GM23338 (cell line): ENCODE data around the gene WDR27. TPM values are rescaled to one million over a fixed set of nuclear protein-coding genes. Genes with fewer than 3 reads are reported as not detected.

Source experiments
- JUNB ChIP-seq: IDR thresholded peaks from one replicate; pipeline ENCODE4 v1.6.1; 2016; ENCODE audit warnings: antibody characterized with exemption; ENCODE audit not compliant: unreplicated experiment
- ZNF331 ChIP-seq: fragments of 250-450 bp; sonication (Bioruptor Pico); IDR thresholded peaks from 2 replicates; pipeline ENCODE4 v1.5.0; 2020; ENCODE audit warnings: low read depth, mild to moderate bottlenecking, moderate library complexity
- polyA plus RNA-seq: library from polyadenylated mRNA; unstranded; fragments of >200 nt; fragmentation: Nextera tagmentation; extraction: Ambion mirVana; gene quantifications from 2 replicates; pipeline ENCODE4 v1.2.1, GENCODE V29; 2016
- total RNA-seq: library from RNA; depleted of rRNA; stranded (reverse); fragments of >200 nt; shearing (Covaris generic); gene quantifications from 2 replicates; pipeline ENCODE4 v1.2.3, GENCODE V29; 2014
- TF ChIP-seq, protein P1 (sequence below): fragments of 250-450 bp; sonication (Bioruptor Pico); IDR thresholded peaks from 2 replicates; pipeline ENCODE4 v1.5.0; 2020; ENCODE audit warnings: mild to moderate bottlenecking, moderate library complexity
- TF ChIP-seq, protein P2 (sequence below): IDR thresholded peaks from 2 replicates; pipeline ENCODE4 v1.6.1; 2016; ENCODE audit warnings: antibody characterized with exemption
- TF ChIP-seq, protein P3 (sequence below), 2 experiments: fragments of 200-600 bp in 1 of 2; sonication (generic) in 1 of 2; conservative IDR thresholded peaks; 2 replicates each; pipeline versions ENCODE4 v1.5.1 to v1.6.1; 2016 to 2017; ENCODE audit warnings: antibody characterized with exemption in 2 of 2, low read depth in 2 of 2, mild to moderate bottlenecking in 2 of 2, moderate library complexity in 1 of 2

The WDR27 gene
- total and polyA plus RNA-seq, 2 experiments from 2014 or later: 55.3 to 80.4 TPM

DNA sequence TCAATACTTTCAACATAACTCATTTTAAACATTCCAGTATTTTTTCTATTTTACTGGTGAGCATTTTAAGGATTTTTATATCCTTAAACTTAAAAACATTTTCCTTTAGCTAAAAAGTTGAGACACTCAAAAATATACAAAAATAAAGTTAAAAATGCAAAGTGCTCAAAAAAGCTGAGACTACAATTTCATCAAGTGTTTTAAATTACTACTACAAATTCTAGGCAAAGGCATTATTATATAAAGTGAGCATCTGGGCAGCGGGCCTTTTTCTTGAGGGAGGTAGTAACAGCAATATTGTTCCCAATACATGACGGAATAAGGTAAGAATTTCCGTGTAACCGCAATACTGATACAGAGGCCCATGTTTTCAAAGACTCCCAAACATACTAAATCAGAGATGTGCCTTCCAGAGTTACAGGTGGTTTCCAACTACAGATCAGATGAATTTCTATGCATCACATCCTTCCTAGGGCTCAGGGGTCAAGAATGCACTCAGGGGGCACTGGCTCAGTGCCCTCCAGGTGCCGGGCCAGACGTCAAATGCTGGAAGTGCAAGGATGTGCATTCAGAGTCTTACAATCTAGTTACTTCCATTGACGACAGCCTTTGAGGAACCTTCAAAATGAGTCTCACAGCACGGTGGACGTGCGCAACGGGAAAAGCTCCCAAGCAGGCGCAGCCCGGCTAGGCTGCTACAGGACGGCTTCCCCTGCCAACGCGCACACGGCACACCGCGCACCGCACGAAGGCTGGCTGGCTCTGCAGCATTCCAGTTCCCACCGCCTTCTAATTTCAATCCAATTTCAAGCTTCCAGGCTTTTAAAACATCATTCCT, 20.8 kb upstream of the WDR27 start (continued):
- TF ChIP-seq, protein P1, sequence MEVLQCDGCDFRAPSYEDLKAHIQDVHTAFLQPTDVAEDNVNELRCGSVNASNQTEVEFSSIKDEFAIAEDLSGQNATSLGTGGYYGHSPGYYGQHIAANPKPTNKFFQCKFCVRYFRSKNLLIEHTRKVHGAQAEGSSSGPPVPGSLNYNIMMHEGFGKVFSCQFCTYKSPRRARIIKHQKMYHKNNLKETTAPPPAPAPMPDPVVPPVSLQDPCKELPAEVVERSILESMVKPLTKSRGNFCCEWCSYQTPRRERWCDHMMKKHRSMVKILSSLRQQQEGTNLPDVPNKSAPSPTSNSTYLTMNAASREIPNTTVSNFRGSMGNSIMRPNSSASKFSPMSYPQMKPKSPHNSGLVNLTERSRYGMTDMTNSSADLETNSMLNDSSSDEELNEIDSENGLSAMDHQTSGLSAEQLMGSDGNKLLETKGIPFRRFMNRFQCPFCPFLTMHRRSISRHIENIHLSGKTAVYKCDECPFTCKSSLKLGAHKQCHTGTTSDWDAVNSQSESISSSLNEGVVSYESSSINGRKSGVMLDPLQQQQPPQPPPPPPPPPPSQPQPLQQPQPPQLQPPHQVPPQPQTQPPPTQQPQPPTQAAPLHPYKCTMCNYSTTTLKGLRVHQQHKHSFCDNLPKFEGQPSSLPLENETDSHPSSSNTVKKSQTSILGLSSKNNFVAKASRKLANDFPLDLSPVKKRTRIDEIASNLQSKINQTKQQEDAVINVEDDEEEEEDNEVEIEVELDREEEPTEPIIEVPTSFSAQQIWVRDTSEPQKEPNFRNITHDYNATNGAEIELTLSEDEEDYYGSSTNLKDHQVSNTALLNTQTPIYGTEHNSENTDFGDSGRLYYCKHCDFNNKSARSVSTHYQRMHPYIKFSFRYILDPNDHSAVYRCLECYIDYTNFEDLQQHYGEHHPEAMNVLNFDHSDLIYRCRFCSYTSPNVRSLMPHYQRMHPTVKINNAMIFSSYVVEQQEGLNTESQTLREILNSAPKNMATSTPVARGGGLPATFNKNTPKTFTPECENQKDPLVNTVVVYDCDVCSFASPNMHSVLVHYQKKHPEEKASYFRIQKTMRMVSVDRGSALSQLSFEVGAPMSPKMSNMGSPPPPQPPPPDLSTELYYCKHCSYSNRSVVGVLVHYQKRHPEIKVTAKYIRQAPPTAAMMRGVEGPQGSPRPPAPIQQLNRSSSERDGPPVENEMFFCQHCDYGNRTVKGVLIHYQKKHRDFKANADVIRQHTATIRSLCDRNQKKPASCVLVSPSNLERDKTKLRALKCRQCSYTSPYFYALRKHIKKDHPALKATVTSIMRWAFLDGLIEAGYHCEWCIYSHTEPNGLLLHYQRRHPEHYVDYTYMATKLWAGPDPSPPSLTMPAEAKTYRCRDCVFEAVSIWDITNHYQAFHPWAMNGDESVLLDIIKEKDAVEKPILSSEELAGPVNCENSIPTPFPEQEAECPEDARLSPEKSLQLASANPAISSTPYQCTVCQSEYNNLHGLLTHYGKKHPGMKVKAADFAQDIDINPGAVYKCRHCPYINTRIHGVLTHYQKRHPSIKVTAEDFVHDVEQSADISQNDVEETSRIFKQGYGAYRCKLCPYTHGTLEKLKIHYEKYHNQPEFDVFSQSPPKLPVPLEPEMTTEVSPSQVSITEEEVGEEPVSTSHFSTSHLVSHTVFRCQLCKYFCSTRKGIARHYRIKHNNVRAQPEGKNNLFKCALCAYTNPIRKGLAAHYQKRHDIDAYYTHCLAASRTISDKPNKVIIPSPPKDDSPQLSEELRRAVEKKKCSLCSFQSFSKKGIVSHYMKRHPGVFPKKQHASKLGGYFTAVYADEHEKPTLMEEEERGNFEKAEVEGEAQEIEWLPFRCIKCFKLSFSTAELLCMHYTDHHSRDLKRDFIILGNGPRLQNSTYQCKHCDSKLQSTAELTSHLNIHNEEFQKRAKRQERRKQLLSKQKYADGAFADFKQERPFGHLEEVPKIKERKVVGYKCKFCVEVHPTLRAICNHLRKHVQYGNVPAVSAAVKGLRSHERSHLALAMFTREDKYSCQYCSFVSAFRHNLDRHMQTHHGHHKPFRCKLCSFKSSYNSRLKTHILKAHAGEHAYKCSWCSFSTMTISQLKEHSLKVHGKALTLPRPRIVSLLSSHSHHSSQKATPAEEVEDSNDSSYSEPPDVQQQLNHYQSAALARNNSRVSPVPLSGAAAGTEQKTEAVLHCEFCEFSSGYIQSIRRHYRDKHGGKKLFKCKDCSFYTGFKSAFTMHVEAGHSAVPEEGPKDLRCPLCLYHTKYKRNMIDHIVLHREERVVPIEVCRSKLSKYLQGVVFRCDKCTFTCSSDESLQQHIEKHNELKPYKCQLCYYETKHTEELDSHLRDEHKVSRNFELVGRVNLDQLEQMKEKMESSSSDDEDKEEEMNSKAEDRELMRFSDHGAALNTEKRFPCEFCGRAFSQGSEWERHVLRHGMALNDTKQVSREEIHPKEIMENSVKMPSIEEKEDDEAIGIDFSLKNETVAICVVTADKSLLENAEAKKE (CRISPR knock-in tag): no peak
- TF ChIP-seq ZNF331 (CRISPR knock-in tag) (no peak), JUNB (no peak)
- TF ChIP-seq, protein P2, sequence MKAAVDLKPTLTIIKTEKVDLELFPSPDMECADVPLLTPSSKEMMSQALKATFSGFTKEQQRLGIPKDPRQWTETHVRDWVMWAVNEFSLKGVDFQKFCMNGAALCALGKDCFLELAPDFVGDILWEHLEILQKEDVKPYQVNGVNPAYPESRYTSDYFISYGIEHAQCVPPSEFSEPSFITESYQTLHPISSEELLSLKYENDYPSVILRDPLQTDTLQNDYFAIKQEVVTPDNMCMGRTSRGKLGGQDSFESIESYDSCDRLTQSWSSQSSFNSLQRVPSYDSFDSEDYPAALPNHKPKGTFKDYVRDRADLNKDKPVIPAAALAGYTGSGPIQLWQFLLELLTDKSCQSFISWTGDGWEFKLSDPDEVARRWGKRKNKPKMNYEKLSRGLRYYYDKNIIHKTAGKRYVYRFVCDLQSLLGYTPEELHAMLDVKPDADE: no peak
- TF ChIP-seq, protein P3, sequence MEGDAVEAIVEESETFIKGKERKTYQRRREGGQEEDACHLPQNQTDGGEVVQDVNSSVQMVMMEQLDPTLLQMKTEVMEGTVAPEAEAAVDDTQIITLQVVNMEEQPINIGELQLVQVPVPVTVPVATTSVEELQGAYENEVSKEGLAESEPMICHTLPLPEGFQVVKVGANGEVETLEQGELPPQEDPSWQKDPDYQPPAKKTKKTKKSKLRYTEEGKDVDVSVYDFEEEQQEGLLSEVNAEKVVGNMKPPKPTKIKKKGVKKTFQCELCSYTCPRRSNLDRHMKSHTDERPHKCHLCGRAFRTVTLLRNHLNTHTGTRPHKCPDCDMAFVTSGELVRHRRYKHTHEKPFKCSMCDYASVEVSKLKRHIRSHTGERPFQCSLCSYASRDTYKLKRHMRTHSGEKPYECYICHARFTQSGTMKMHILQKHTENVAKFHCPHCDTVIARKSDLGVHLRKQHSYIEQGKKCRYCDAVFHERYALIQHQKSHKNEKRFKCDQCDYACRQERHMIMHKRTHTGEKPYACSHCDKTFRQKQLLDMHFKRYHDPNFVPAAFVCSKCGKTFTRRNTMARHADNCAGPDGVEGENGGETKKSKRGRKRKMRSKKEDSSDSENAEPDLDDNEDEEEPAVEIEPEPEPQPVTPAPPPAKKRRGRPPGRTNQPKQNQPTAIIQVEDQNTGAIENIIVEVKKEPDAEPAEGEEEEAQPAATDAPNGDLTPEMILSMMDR (conservative IDR thresholded peaks at IDR 0.05; ENCODE audit: low read depth in 2 of 2): no peak
